DOHH2 (cell line): ENCODE results near the gene MLKL.

ENCODE experiments used
- EZH2phosphoT487 ChIP-seq: fragments of 200-600 bp; sonication (generic); IDR thresholded peaks from 2 replicates; pipeline ENCODE4 v1.6.1; 2017; ENCODE audit warnings: borderline replicate concordance, mild to moderate bottlenecking, antibody characterized with exemption, low read length, moderate library complexity, mixed read lengths
- TF ChIP-seq, protein P1 (sequence below): fragments of 200-600 bp; sonication (generic); IDR thresholded peaks from one replicate; pipeline ENCODE4 v1.5.1; 2014; ENCODE audit warnings: antibody characterized with exemption, mild to moderate bottlenecking, low read depth, low read length; ENCODE audit not compliant: poor library complexity, severe bottlenecking

DNA sequence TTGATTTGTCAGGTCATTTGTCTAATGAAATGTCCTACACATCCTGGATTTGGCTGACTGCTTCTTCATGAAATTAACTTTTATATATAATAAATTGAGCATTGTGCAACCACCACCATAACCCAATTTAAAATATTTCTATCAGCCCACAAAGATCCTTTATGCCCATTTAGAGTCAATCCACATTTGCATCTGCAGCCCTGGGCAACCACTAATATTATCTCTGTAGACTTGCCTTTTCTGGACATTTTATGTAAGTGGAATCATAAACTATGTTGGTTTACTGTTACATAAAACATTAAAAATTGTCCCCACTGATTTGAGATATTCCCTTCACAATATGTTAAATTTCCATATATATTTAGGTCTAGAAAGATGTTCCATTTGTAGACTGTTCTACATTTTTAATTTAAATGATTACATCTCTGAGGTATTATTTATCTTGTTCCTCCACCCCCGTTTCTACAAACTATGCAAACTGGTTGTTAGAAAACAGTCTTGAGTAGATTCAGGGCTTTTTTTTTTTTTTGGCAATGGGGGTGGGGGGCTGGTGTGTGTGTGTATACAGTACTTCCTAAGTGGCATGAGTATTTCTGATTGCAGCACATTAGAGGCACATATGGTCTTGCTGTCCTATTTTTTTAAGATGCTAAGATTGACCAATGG, 50.7 kb downstream of the MLKL start:
- TF ChIP-seq, protein P1, sequence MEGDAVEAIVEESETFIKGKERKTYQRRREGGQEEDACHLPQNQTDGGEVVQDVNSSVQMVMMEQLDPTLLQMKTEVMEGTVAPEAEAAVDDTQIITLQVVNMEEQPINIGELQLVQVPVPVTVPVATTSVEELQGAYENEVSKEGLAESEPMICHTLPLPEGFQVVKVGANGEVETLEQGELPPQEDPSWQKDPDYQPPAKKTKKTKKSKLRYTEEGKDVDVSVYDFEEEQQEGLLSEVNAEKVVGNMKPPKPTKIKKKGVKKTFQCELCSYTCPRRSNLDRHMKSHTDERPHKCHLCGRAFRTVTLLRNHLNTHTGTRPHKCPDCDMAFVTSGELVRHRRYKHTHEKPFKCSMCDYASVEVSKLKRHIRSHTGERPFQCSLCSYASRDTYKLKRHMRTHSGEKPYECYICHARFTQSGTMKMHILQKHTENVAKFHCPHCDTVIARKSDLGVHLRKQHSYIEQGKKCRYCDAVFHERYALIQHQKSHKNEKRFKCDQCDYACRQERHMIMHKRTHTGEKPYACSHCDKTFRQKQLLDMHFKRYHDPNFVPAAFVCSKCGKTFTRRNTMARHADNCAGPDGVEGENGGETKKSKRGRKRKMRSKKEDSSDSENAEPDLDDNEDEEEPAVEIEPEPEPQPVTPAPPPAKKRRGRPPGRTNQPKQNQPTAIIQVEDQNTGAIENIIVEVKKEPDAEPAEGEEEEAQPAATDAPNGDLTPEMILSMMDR, result no peak
- TF ChIP-seq EZH2phosphoT487, result no peak
